HL-60 (cell line): ENCODE measurements around the gene UBE2D4.

Experiments used
- DNase-seq, 2 experiments: peaks; one replicate each; pipeline ENCODE4 v3.0.0-alpha.2; 2010 to 2020; ENCODE audit warnings: low read depth in 1 of 2, low spot score in 1 of 2
- H3K27ac ChIP-seq: fragments of 250-450 bp; sonication (Bioruptor Pico); replicated peaks from 2 replicates; pipeline ENCODE4 v1.5.1; 2020; ENCODE audit warnings: mild to moderate bottlenecking, moderate library complexity
- H3K27me3 ChIP-seq: fragments of 250-450 bp; sonication (Bioruptor Pico); 2 replicates; pipeline ENCODE4 v1.5.1; 2021; ENCODE audit warnings: mild to moderate bottlenecking, moderate library complexity; ENCODE audit not compliant: insufficient read depth, poor library complexity, severe bottlenecking
- H3K4me3 ChIP-seq: replicated peaks from 2 replicates; pipeline ENCODE4 v1.5.1; 2011; ENCODE audit warnings: mild to moderate bottlenecking, control low read depth, low read length; ENCODE audit not compliant: insufficient read depth
- CTCF ChIP-seq: IDR thresholded peaks from one replicate; pipeline ENCODE4 v1.5.1; 2011; ENCODE audit warnings: low read length, control low read depth, inconsistent platforms; ENCODE audit not compliant: insufficient read depth
- GABPA ChIP-seq: IDR thresholded peaks from 2 replicates; pipeline ENCODE4 v1.6.1; 2012; ENCODE audit warnings: low read depth
- POLR2AphosphoS5 ChIP-seq: IDR thresholded peaks from 2 replicates; pipeline ENCODE4 v1.6.1; 2012; ENCODE audit warnings: low read depth
- REST ChIP-seq: IDR thresholded peaks from 2 replicates; pipeline ENCODE4 v1.6.1; 2012; ENCODE audit warnings: low read depth; ENCODE audit not compliant: insufficient replicate concordance
- SPI1 ChIP-seq: IDR thresholded peaks from 2 replicates; pipeline ENCODE4 v1.6.1; 2012; ENCODE audit warnings: low read depth, mild to moderate bottlenecking, borderline replicate concordance

UBE2D4 gene

GRCh38 chr7:43933902-43934560 lies 7.8 kb downstream of the UBE2D4 start:
- H3K27ac ChIP-seq: no peak overlapping the region
- TF ChIP-seq GABPA: no peak
- no peak for TF ChIP-seq REST
- no peak for TF ChIP-seq POLR2AphosphoS5
- no peak for TF ChIP-seq SPI1
- no peak for DNase-seq
- no peaks in the 10 kb centered on the region for H3K27me3 ChIP-seq
- H3K4me3 ChIP-seq: no peak overlapping the region

- no peaks in the 10 kb centered on the region for H3K27me3 ChIP-seq
- TF ChIP-seq SPI1 (no peak), GABPA (no peak), POLR2AphosphoS5 (no peak), CTCF (no peak), REST (no peak)
These were observed 11.2 kb downstream of the UBE2D4 start for GRCh38 chr7:43937444-43937843.

GRCh38 chr7:43938892-43939482 lies 12.8 kb downstream of the UBE2D4 start:
- H3K27ac ChIP-seq: no peak overlapping the region
- no peaks in the 10 kb centered on the region for H3K27me3 ChIP-seq
- no peak for DNase-seq
- H3K4me3 ChIP-seq: no peak overlapping the region
- no peak for TF ChIP-seq POLR2AphosphoS5
- no peak for TF ChIP-seq REST
- TF ChIP-seq SPI1: no peak
- TF ChIP-seq GABPA: no peak
- no peak for TF ChIP-seq CTCF

More at GRCh38 chr7:43937444-43937843, 11.2 kb downstream of the UBE2D4 start:
- Histone ChIP-seq H3K4me3 (no peak overlapping the region), H3K27ac (no peak overlapping the region)
- no peak for DNase-seq
